Thoracic aorta (tissue), 2 donors: ENCODE measurements around the gene HOXD11. TPM values are rescaled to one million over a fixed set of nuclear protein-coding genes. Genes with fewer than 3 reads are reported as not detected.

Source experiments
- ATAC-seq: fragments of 150-250 bp; one replicate; pipeline ENCODE4 v1.8.0; 2017; ENCODE audit warnings: low read depth; ENCODE audit not compliant: insufficient number of reproducible peaks, low FRiP score
- DNase-seq: peaks from one replicate; pipeline ENCODE4 v3.0.0-alpha.2; 2020; ENCODE audit warnings: low spot score
- H3K27ac ChIP-seq, 2 donors: fragments of 200-600 bp; sonication (generic); 1 replicate in 1 of 2; 2 replicates in 1 of 2; pipeline ENCODE4 v1.5.1; 2016; ENCODE audit warnings: mild to moderate bottlenecking in 2 of 2, moderate library complexity in 2 of 2
- H3K27me3 ChIP-seq: fragments of 200-600 bp; sonication (generic); replicated peaks from 2 replicates; pipeline ENCODE4 v1.6.0; 2016; ENCODE audit warnings: mild to moderate bottlenecking; ENCODE audit not compliant: insufficient read depth
- H3K36me3 ChIP-seq: fragments of 200-600 bp; sonication (generic); one replicate; pipeline ENCODE4 v1.5.1; 2016
- H3K4me1 ChIP-seq, 2 donors: fragments of 200-600 bp; sonication (generic); 1 replicate in 1 of 2; 2 replicates in 1 of 2; pipeline versions ENCODE4 v1.5.1 to v1.6.0; 2016; ENCODE audit warnings: low read depth in 2 of 2, mild to moderate bottlenecking in 1 of 2; ENCODE audit not compliant: control insufficient read depth in 1 of 2
- H3K4me3 ChIP-seq: fragments of 200-600 bp; sonication (generic); 2 replicates; pipeline ENCODE4 v1.5.1; 2016; ENCODE audit warnings: mild to moderate bottlenecking
- H3K9me3 ChIP-seq: fragments of 200-600 bp; sonication (generic); 2 replicates; pipeline ENCODE4 v1.5.1; 2016
- CTCF ChIP-seq: fragments of 200-600 bp; sonication (generic); IDR thresholded peaks from one replicate; pipeline ENCODE4 v1.5.1; 2019; ENCODE audit warnings: antibody characterized with exemption
- total RNA-seq, 2 donors: library from RNA; depleted of rRNA; stranded (reverse); fragments of >200 nt; gene quantifications; one replicate each; pipeline versions ENCODE4 v1.1.0 to v1.2.3, GENCODE V29; 2016

HOXD11 gene
- total RNA-seq, 2 donors from 2014 or later, result not detected

GRCh38 chr2:176122052-176122682 lies 15.1 kb downstream of the HOXD11 start:
- Histone ChIP-seq H3K4me3 (peak overlapping the region; percentile 72), H3K4me1 (peaks cover 7 to 22% of the 10 kb centered on the region in 2 donors), H3K27me3 (peaks cover 49% of the 10 kb centered on the region), H3K27ac (peak overlapping the region in 1 of 2 donors; percentile 10), H3K36me3 (no peaks in the 10 kb centered on the region), H3K9me3 (no peaks in the 10 kb centered on the region)
- ATAC-seq (no peak), DNase-seq (no peak)
- no peak for TF ChIP-seq CTCF

DNA sequence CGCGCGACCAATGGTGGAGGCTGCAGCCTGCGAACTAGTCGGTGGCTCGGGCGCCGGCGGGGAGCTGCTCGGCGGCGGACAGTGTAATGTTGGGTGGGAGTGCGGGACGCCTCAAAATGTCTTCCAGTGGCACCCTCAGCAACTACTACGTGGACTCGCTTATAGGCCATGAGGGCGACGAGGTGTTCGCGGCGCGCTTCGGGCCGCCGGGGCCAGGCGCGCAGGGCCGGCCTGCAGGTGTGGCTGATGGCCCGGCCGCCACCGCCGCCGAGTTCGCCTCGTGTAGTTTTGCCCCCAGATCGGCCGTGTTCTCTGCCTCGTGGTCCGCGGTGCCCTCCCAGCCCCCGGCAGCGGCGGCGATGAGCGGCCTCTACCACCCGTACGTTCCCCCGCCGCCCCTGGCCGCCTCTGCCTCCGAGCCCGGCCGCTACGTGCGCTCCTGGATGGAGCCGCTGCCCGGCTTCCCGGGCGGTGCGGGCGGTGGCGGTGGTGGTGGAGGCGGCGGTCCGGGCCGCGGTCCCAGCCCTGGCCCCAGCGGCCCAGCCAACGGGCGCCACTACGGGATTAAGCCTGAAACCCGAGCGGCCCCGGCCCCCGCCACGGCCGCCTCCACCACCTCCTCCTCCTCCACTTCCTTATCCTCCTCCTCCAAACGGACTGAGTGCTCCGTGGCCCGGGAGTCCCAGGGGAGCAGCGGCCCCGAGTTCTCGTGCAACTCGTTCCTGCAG lies 15.8 kb downstream of the HOXD11 start, which contains the start of gene HOXD9:
Gene HOXD9, plus strand, starts transcription at position 37 of the 728 bp plus-strand sequence. Its CDS starts 50 bp downstream, at position 87.
- DNase-seq, result no peak

GRCh38 chr2:176123411-176124109 lies 16.5 kb downstream of the HOXD11 start:
- Histone ChIP-seq H3K9me3 (no peaks in the 10 kb centered on the region), H3K27me3 (peaks cover 35% of the 10 kb centered on the region), H3K27ac (no peak overlapping the region), H3K36me3 (no peaks in the 10 kb centered on the region), H3K4me3 (peak overlapping the region; percentile 72), H3K4me1 (peaks cover 7 to 34% of the 10 kb centered on the region in 2 donors)
- DNase-seq, result no peak
- ATAC-seq, result no peak
- TF ChIP-seq CTCF, result no peak

More for the DNA sequence above, 15.8 kb downstream of the HOXD11 start, which contains the start of gene HOXD9:
- H3K36me3 ChIP-seq, result no peaks in the 10 kb centered on the region
- no peak for TF ChIP-seq CTCF
- H3K4me3 ChIP-seq, result peak within 1 kb of the TSS; percentile 72
- H3K4me1 ChIP-seq, result peaks cover 7 to 29% of the 10 kb centered on the region in 2 donors
- H3K9me3 ChIP-seq, result no peaks in the 10 kb centered on the region
- H3K27me3 ChIP-seq, result peaks cover 42% of the 10 kb centered on the region
- ATAC-seq, result no peak
- peak within 1 kb of the TSS in 1 of 2 donors; percentile 10 for H3K27ac ChIP-seq

DNA sequence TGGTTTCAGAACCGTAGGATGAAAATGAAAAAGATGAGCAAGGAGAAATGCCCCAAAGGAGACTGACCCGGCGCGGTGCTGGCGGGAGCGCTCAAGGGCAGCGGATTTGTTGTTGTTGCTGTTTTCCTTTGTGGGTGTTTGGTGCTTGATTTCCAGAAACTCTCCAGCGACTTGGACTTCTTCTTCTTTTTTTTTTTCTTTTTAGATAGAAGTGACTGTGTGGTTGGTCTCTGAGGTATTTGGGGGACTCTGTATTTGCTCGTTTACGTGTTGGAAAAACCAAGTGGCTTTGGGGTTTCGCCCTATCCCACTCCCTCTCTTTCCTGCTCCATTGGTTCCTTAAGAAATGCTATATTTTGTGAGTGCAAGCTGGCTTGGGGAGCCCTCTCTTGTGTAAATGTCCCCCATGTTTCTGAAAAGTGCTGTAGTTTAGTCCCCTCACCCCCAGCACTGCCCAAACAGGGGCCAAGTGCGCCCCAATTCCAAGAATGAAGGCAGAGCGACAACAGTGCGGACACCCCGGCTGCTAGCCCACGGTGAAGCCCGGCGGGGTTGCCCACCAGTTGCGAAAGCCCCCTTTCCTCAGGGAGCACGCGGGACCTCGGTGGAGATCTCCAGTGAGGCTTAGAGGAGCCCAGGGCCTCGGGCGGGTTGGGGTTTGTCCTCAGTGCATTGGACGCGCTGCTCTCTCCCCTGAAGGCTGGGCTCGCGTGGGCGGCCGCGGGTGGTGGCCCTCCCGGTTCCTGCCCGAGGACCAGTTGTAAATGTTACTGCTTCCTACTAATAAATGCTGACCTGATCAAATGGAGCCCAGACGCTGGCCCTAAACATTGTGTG lies 17.2 kb downstream of the HOXD11 start:
- Histone ChIP-seq H3K4me3 (no peak overlapping the region), H3K9me3 (no peaks in the 10 kb centered on the region), H3K4me1 (peaks cover 7 to 42% of the 10 kb centered on the region in 2 donors), H3K27ac (no peak overlapping the region), H3K36me3 (no peaks in the 10 kb centered on the region), H3K27me3 (peaks cover 34% of the 10 kb centered on the region)
- no peak for DNase-seq
- TF ChIP-seq CTCF, result no peak
- no peak for ATAC-seq
